ENCODE data around the gene AHNAK2.

Gene AHNAK2

DNA sequence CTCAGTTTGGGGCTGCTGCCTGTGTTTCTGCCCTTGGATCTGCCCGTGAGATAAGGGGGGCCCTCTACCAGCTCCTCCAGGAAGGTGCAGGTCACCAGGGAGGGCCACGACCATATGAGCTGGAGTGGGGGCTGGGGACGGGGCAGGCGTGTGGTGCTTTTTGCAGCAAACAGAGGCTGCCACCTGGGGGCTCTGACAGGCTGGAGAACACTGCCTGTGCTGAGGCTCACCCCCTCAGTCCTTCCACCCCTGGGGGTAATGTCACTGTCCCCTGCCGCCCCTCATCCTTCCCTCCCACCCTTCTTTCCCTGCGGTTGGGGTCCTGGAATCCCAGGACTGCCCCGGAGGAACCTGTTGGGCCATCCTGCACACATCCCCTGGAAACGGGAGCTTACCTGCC lies 50.3 kb downstream of the AHNAK2 start:
- no peak for DNase-seq
- Histone ChIP-seq H3K4me3 (ENCODE audit: low read depth, low read length) (no peak overlapping the region), H3K9me3 (peaks cover 5% of the 10 kb centered on the region; the same call in 1 of the 2 replicates), H3K4me1 (peaks cover 3% of the 10 kb centered on the region), H3K27me3 (no peaks in the 10 kb centered on the region), H3K36me3 (no peaks in the 10 kb centered on the region)
- TF ChIP-seq, protein P1, sequence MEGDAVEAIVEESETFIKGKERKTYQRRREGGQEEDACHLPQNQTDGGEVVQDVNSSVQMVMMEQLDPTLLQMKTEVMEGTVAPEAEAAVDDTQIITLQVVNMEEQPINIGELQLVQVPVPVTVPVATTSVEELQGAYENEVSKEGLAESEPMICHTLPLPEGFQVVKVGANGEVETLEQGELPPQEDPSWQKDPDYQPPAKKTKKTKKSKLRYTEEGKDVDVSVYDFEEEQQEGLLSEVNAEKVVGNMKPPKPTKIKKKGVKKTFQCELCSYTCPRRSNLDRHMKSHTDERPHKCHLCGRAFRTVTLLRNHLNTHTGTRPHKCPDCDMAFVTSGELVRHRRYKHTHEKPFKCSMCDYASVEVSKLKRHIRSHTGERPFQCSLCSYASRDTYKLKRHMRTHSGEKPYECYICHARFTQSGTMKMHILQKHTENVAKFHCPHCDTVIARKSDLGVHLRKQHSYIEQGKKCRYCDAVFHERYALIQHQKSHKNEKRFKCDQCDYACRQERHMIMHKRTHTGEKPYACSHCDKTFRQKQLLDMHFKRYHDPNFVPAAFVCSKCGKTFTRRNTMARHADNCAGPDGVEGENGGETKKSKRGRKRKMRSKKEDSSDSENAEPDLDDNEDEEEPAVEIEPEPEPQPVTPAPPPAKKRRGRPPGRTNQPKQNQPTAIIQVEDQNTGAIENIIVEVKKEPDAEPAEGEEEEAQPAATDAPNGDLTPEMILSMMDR (IDR thresholded peaks at IDR 0.05; ENCODE audit: low read depth, low read length), result no peak

DNA sequence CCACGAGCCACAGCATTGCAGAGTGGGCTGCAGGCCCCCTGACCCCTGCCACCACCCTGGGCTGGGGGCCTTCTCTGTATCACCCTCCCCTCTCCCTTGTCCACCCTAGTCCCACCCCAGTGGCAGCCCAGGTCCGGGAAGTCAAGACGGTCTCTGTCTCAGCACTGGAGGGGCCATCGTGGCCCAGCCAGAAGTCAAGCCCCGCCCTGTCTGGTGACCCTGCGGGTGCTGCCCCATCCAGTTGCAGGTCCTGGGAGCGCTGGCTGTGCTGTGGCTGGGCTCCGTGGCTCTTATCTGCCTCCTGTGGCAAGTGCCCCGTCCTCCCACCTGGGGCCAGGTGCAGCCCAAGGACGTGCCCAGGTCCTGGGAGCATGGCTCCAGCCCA lies 50.8 kb downstream of the AHNAK2 start:
- DNase-seq, result no peak
- peaks cover 3% of the 10 kb centered on the region; the same call in 1 of the 2 replicates for H3K4me1 ChIP-seq
- TF ChIP-seq, protein P1 (IDR thresholded peaks at IDR 0.05; ENCODE audit: low read depth, low read length), result no peak
- H3K27me3 ChIP-seq, result no peaks in the 10 kb centered on the region
- H3K4me3 ChIP-seq (ENCODE audit: low read depth, low read length), result no peak overlapping the region
- H3K9me3 ChIP-seq, result peaks cover 5% of the 10 kb centered on the region; the same call in 1 of the 2 replicates
- no peaks in the 10 kb centered on the region for H3K36me3 ChIP-seq

DNA sequence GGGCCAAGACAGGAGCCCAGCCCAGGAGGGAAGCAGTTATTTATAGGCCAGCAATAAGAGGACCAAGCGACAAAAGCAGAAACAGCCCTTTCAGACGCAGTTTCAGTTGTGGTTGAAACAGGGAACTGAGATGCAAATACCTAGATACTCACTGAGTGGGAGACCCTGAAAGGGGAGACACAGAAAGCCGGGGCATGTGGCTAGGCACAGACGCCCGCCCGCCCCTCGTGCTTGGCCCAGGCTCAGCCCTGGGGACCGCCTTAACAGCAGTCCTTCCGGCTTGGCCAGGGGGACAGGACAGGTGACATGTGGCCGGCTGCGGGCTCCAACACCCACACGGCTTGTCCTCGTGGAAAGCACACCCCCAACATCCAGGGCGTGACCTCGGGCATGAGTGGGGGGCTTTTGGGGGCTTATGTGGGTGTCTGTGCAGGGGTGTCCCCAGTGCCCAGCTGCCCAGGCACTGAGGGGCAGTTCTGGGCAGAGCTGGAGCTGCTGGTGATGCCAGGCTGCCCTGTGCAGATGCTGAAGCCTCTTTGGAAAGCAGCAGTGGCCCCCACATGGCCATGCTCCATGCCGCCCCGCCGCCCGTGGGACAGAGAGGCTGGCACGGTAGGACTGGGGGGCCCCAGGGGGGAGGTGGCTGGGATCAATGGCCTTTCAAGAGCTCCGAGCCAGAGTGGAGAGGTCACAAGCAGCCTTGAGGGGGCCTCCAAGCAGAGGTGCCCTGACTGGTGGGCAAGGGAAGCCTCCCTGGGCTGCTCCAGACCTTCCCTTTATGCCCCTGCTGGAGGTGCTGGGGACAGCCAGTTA lies 51.3 kb downstream of the AHNAK2 start:
- Histone ChIP-seq H3K27me3 (no peaks in the 10 kb centered on the region), H3K9me3 (peaks cover 5% of the 10 kb centered on the region; the same call in 1 of the 2 replicates), H3K36me3 (no peaks in the 10 kb centered on the region), H3K4me1 (peaks cover 3% of the 10 kb centered on the region; the same call in 1 of the 2 replicates), H3K4me3 (ENCODE audit: low read depth, low read length) (no peak overlapping the region)
- DNase-seq, result no peak
- TF ChIP-seq, protein P1 (IDR thresholded peaks at IDR 0.05; ENCODE audit: low read depth, low read length), result no peak

DNA sequence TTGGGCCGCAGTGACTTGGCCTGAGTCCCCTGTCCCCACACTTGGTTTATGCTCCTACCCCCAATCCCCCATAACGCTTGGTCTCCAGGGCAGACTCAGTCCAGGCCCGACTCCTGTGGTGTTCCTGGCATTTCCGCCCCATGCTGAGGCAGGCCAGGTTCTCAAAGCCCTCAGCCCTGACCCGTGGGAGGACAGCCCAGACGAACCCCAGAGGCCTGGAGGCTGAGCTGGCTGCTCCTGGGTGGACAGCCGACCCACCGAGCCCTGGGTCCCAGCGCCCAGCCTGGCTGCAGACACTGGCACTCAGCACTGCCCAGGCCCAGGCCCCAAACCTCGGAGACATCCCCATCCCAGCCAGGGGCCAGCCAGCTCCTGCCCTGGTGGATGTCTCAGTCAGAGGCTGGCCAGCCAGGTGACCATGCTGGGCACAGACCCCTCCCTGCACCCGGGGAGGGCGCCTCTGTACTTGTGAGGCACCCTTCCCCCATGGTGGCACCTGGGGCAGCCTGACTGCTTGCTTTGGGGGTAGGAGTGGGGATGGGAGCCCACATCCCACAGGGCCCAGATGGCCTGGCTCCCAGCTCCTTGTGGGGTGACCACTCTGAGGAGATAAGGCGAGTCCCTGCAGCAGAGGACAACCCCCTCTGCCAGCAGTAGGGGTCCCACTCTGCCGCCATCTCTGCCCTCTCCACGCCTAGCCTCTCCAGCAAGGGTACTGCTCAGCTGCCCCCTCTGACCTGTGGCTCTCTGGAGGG lies 52.1 kb downstream of the AHNAK2 start:
- no peak for DNase-seq
- Histone ChIP-seq H3K9me3 (peaks cover 5% of the 10 kb centered on the region; the same call in 1 of the 2 replicates), H3K27me3 (no peaks in the 10 kb centered on the region), H3K4me3 (ENCODE audit: low read depth, low read length) (no peak overlapping the region), H3K4me1 (peaks cover 3% of the 10 kb centered on the region; the same call in 1 of the 2 replicates), H3K36me3 (no peaks in the 10 kb centered on the region)
- TF ChIP-seq, protein P1 (IDR thresholded peaks at IDR 0.05; ENCODE audit: low read depth, low read length), result no peak

DNA sequence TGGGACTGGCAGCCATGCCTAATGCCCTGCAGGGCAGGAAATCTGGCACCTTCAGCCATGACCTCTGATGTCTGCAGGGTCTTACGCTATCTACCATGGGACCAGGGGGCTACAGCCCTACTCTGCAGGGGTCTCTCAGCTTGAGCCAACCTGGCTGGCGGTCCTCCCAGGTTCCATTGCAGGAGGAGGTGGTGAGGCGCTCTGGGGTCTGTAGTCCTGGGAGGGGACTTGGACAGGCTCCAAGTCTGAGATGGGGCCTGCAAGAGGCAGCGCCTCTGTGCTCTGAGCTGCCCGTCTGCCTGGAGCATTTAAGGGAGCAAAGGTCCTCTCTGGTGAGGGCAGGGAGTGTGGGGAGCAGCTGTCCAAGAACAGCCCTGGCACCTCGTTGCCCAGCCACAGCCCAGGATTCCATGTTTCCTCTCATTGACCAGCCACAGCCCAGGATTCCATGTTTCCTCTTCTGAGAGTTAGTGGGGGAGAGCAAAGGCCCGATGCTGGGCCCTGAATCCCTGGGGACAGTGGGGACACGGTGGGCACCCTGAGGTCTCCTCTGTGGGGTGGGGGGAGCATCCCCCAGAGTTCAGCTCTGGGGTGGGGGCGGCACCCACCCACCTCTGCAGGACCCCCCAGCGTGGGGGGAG lies 52.8 kb downstream of the AHNAK2 start:
- peaks cover 3% of the 10 kb centered on the region; the same call in 1 of the 2 replicates for H3K4me1 ChIP-seq
- peaks cover 5% of the 10 kb centered on the region; the same call in 1 of the 2 replicates for H3K9me3 ChIP-seq
- no peaks in the 10 kb centered on the region for H3K36me3 ChIP-seq
- no peak for DNase-seq
- TF ChIP-seq, protein P1 (IDR thresholded peaks at IDR 0.05; ENCODE audit: low read depth, low read length), result no peak
- no peak overlapping the region for H3K4me3 ChIP-seq (ENCODE audit: low read depth, low read length)
- no peaks in the 10 kb centered on the region for H3K27me3 ChIP-seq
